ENCODE data around the gene MUC5B.

- TF ChIP-seq CTCF (IDR thresholded peaks at IDR 0.05) (no peak), POLR2A (IDR thresholded peaks at IDR 0.05) (no peak)
These were observed 9.4 kb downstream of the MUC5B start for GRCh38 chr11:1232021-1232882.

Measured in testis (tissue), 2 donors.